ENCODE results near the gene GATAD2A. TPM values are rescaled to one million over a fixed set of nuclear protein-coding genes. Genes with fewer than 3 reads are reported as not detected.

Gene GATAD2A
- total RNA-seq, 4 donors from 2014 or later, result 34.9 to 60.5 (median 42.5) TPM

- H3K27me3 ChIP-seq, result no peaks in the 10 kb centered on the region
- H3K9me3 ChIP-seq, result no peaks in the 10 kb centered on the region
- WGBS, result 86% methylated on average over 5 of the region's 5 CpGs
- intact Hi-C loops (cut with DNase I), result no loop called here
- H3K4me3 ChIP-seq, result no peak overlapping the region
- H3K4me1 ChIP-seq, result peaks cover 25 to 69% (median 51%) of the 10 kb centered on the region in 4 donors
- no peak for TF ChIP-seq POLR2AphosphoS5 (IDR thresholded peaks at IDR 0.05)
- TF ChIP-seq CTCF (IDR thresholded peaks at IDR 0.05), result no peak
- no peak for TF ChIP-seq POLR2A (IDR thresholded peaks at IDR 0.05; ENCODE audit: low read depth)
- TF ChIP-seq EP300 (IDR thresholded peaks at IDR 0.05), result no peak
- H3K36me3 ChIP-seq, result no peaks in the 10 kb centered on the region
- no peak overlapping the region for H3K27ac ChIP-seq (replicated peaks in 1 of 4)
- DNase-seq (ENCODE audit: extremely low spot score), result no peak
Measured at GRCh38 chr19:19422156-19422555, 16.7 kb downstream of the GATAD2A start.

GRCh38 chr19:19423322-19423721, 17.8 kb downstream of the GATAD2A start:
- Histone ChIP-seq H3K36me3 (no peaks in the 10 kb centered on the region), H3K9me3 (no peaks in the 10 kb centered on the region), H3K4me3 (no peak overlapping the region), H3K27ac (replicated peaks in 1 of 4) (no peak overlapping the region), H3K4me1 (peaks cover 22 to 60% (median 45%) of the 10 kb centered on the region in 4 donors), H3K27me3 (no peaks in the 10 kb centered on the region)
- 94% methylated on average over 7 of the region's 8 CpGs for WGBS
- DNase-seq (ENCODE audit: extremely low spot score), result no peak
- no peak for TF ChIP-seq CTCF (IDR thresholded peaks at IDR 0.05)
- TF ChIP-seq POLR2AphosphoS5 (IDR thresholded peaks at IDR 0.05), result no peak
- no peak for TF ChIP-seq EP300 (IDR thresholded peaks at IDR 0.05)
- no peak for TF ChIP-seq POLR2A (IDR thresholded peaks at IDR 0.05; ENCODE audit: low read depth)
- intact Hi-C loops (cut with DNase I), result no loop called here

GRCh38 chr19:19425170-19425875, 19.8 kb downstream of the GATAD2A start:
- Histone ChIP-seq H3K27ac (replicated peaks in 1 of 4) (no peak overlapping the region), H3K9me3 (no peaks in the 10 kb centered on the region), H3K27me3 (no peaks in the 10 kb centered on the region), H3K4me3 (no peak overlapping the region), H3K36me3 (peaks cover 0 to 4% (median 0%) of the 10 kb centered on the region in 4 donors), H3K4me1 (peaks cover 24 to 70% (median 43%) of the 10 kb centered on the region in 4 donors)
- intact Hi-C loops (cut with DNase I), result no loop called here
- no peak for DNase-seq (ENCODE audit: extremely low spot score)
- 75% methylated on average over 5 of the region's 5 CpGs for WGBS
- TF ChIP-seq POLR2A (IDR thresholded peaks at IDR 0.05; ENCODE audit: low read depth), result no peak
- TF ChIP-seq POLR2AphosphoS5 (IDR thresholded peaks at IDR 0.05), result no peak
- TF ChIP-seq EP300 (IDR thresholded peaks at IDR 0.05), result no peak
- no peak for TF ChIP-seq CTCF (IDR thresholded peaks at IDR 0.05)

- Histone ChIP-seq H3K4me1 (peaks cover 22 to 66% (median 39%) of the 10 kb centered on the region in 4 donors), H3K27ac (replicated peaks in 1 of 4) (no peak overlapping the region), H3K36me3 (peaks cover 0 to 4% (median 0%) of the 10 kb centered on the region in 4 donors), H3K27me3 (no peaks in the 10 kb centered on the region), H3K9me3 (no peaks in the 10 kb centered on the region), H3K4me3 (no peak overlapping the region)
- DNase-seq (ENCODE audit: extremely low spot score), result no peak
- intact Hi-C loops (cut with DNase I), result no loop called here
- 82% methylated on average over 6 of the region's 6 CpGs for WGBS
- TF ChIP-seq POLR2A (IDR thresholded peaks at IDR 0.05; ENCODE audit: low read depth), result no peak
- no peak for TF ChIP-seq CTCF (IDR thresholded peaks at IDR 0.05)
- no peak for TF ChIP-seq EP300 (IDR thresholded peaks at IDR 0.05)
- TF ChIP-seq POLR2AphosphoS5 (IDR thresholded peaks at IDR 0.05), result no peak
Measured at GRCh38 chr19:19426216-19426615, 20.7 kb downstream of the GATAD2A start.

Data from esophagus muscularis mucosa (tissue), 4 donors.